Gastrocnemius medialis (tissue), 4 donors: ENCODE results near the gene TYK2.
"Not testable (repeated sequence)": the region's sequence is repeated elsewhere in the genome, so short reads cannot be mapped to it uniquely, and the experiment has no call there.

ENCODE experiments used
- CTCF ChIP-seq, 5 experiments: fragments of 450-650 bp in 3 of 5; fragments of 200-600 bp in 2 of 5; sonication (generic) in 2 of 5; IDR thresholded peaks in 4 of 5; conservative IDR thresholded peaks in 1 of 5; 1 replicate in 4 of 5; 2 replicates in 1 of 5; pipeline ENCODE4 v1.5.1; 2016 to 2019; ENCODE audit warnings: antibody characterized with exemption in 5 of 5, mild to moderate bottlenecking in 3 of 5, moderate library complexity in 3 of 5
- POLR2A ChIP-seq, 2 donors: fragments of 450-650 bp; IDR thresholded peaks; one replicate each; pipeline ENCODE4 v1.6.1; 2017; ENCODE audit warnings: antibody characterized with exemption in 2 of 2, mild to moderate bottlenecking in 2 of 2, moderate library complexity in 2 of 2

- TF ChIP-seq CTCF (IDR thresholded peaks at IDR 0.05 in 4 of 5, conservative IDR thresholded peaks at IDR 0.05 in 1 of 5); POLR2A (IDR thresholded peaks at IDR 0.05): not testable (repeated sequence)
Measured at GRCh38 chr19:10377140-10377640, 3.2 kb downstream of the TYK2 start.
